ENCODE data around the gene SCN2B. TPM values are rescaled to one million over a fixed set of nuclear protein-coding genes. Genes with fewer than 3 reads are reported as not detected.

Gene SCN2B
- total RNA-seq, 2 donors from 2014 or later = 0.07 TPM; not detected in 1

- Histone ChIP-seq H3K4me3 (no peak overlapping the region), H3K27ac (no peak overlapping the region), H3K9me3 (no peaks in the 10 kb centered on the region), H3K36me3 (no peaks in the 10 kb centered on the region), H3K4me1 (ENCODE audit: control insufficient read depth in 1 of 2, low read depth in 2 of 2) (peaks cover 0 to 4% of the 10 kb centered on the region in 2 donors), H3K27me3 (replicated peaks; ENCODE audit: insufficient read depth) (no peaks in the 10 kb centered on the region)
- TF ChIP-seq, protein P1, sequence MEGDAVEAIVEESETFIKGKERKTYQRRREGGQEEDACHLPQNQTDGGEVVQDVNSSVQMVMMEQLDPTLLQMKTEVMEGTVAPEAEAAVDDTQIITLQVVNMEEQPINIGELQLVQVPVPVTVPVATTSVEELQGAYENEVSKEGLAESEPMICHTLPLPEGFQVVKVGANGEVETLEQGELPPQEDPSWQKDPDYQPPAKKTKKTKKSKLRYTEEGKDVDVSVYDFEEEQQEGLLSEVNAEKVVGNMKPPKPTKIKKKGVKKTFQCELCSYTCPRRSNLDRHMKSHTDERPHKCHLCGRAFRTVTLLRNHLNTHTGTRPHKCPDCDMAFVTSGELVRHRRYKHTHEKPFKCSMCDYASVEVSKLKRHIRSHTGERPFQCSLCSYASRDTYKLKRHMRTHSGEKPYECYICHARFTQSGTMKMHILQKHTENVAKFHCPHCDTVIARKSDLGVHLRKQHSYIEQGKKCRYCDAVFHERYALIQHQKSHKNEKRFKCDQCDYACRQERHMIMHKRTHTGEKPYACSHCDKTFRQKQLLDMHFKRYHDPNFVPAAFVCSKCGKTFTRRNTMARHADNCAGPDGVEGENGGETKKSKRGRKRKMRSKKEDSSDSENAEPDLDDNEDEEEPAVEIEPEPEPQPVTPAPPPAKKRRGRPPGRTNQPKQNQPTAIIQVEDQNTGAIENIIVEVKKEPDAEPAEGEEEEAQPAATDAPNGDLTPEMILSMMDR (IDR thresholded peaks at IDR 0.05) = no peak
- ATAC-seq (ENCODE audit: insufficient number of reproducible peaks, low FRiP score, low read depth) (no peak), DNase-seq (ENCODE audit: low spot score) (no peak)
These were observed 45.0 kb upstream of the SCN2B start for GRCh38 chr11:118221419-118221818.

GRCh38 chr11:118219732-118220131 lies 43.3 kb upstream of the SCN2B start:
- Histone ChIP-seq H3K36me3 (no peaks in the 10 kb centered on the region), H3K27ac (no peak overlapping the region), H3K4me3 (no peak overlapping the region), H3K9me3 (no peaks in the 10 kb centered on the region), H3K27me3 (replicated peaks; ENCODE audit: insufficient read depth) (no peaks in the 10 kb centered on the region), H3K4me1 (ENCODE audit: control insufficient read depth in 1 of 2, low read depth in 2 of 2) (no peaks in the 10 kb centered on the region)
- ATAC-seq (ENCODE audit: insufficient number of reproducible peaks, low FRiP score, low read depth) = no peak
- no peak for DNase-seq (ENCODE audit: low spot score)
- TF ChIP-seq, protein P1 (IDR thresholded peaks at IDR 0.05) = no peak

DNA sequence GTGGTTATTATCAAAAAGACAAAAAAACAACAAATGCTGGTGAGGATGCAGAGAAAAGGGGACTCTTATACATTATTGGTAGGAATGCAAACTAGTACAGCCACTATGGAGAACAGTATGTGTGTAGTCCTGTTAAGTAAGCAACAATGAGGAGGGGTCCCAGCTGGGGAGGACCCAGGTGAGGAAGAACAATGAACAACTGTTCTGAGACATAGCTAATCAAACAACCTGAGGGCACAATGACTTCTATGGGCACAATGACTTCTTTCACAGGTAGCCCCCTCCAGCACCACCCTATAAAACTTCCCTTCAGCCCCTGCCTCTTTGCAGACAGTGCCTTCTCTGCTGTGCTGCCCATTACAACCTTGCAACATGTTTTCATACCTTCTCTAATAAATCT lies 42.8 kb upstream of the SCN2B start:
- H3K27me3 ChIP-seq (replicated peaks; ENCODE audit: insufficient read depth) = no peaks in the 10 kb centered on the region
- no peak overlapping the region for H3K4me3 ChIP-seq
- no peaks in the 10 kb centered on the region for H3K36me3 ChIP-seq
- no peak for ATAC-seq (ENCODE audit: insufficient number of reproducible peaks, low FRiP score, low read depth)
- no peak overlapping the region for H3K27ac ChIP-seq
- TF ChIP-seq, protein P1 (IDR thresholded peaks at IDR 0.05) = no peak
- H3K4me1 ChIP-seq (ENCODE audit: control insufficient read depth in 1 of 2, low read depth in 2 of 2) = no peaks in the 10 kb centered on the region
- H3K9me3 ChIP-seq = no peaks in the 10 kb centered on the region
- no peak for DNase-seq (ENCODE audit: low spot score)

GRCh38 chr11:118217575-118217974 lies 41.1 kb upstream of the SCN2B start:
- TF ChIP-seq, protein P1 (IDR thresholded peaks at IDR 0.05) = no peak
- Histone ChIP-seq H3K4me3 (no peak overlapping the region), H3K36me3 (no peaks in the 10 kb centered on the region), H3K9me3 (no peaks in the 10 kb centered on the region), H3K27ac (no peak overlapping the region), H3K27me3 (replicated peaks; ENCODE audit: insufficient read depth) (no peaks in the 10 kb centered on the region), H3K4me1 (ENCODE audit: control insufficient read depth in 1 of 2, low read depth in 2 of 2) (peaks cover 0 to 3% of the 10 kb centered on the region in 2 donors)
- ATAC-seq (ENCODE audit: insufficient number of reproducible peaks, low FRiP score, low read depth) (no peak), DNase-seq (ENCODE audit: low spot score) (no peak)

DNA sequence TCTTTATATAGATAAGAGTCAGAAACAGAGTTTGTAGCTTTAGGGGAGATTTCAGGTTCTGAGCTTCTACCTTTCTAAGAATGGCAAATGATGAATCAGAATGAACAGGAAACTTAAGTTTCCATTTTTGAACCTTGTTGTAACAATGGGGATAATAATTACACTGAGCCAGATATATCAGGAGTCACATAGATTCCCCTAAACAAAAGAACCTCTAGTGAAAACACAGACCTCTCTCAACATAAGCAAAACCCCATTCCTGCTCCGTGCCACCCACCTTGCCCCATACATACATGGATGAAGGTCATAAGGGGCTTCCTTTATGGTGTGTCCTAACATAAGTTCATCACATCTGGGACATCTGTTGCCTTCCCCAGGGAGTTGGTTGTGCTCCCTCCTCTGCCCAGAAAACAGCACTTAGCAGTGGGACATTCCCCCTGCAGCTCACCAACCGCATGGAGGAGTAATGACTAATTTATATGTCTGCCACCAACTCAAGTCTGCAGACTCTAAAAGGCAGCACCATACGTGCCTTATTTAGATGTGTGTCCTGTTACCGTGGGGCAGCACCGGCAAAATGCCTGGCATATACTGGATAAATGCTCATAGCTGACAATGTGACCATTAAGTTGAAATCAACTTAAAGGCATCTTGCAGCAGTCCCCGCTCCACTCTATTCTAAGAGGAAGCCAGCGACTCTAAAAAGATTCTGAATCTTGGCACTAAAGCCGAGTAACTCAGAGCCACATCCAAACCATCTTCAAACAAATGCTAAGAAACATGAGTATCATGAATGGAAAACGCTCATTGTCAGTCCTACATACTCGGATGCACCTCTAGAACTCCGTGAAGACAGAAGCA lies 40.4 kb upstream of the SCN2B start:
- TF ChIP-seq, protein P1 (IDR thresholded peaks at IDR 0.05) = no peak
- H3K4me3 ChIP-seq = peak overlapping the region; percentile 11
- no peak overlapping the region for H3K27ac ChIP-seq
- no peak for ATAC-seq (ENCODE audit: insufficient number of reproducible peaks, low FRiP score, low read depth)
- H3K27me3 ChIP-seq (replicated peaks; ENCODE audit: insufficient read depth) = no peaks in the 10 kb centered on the region
- DNase-seq (ENCODE audit: low spot score) = no peak
- peaks cover 0 to 3% of the 10 kb centered on the region in 2 donors for H3K4me1 ChIP-seq (ENCODE audit: control insufficient read depth in 1 of 2, low read depth in 2 of 2)
- no peaks in the 10 kb centered on the region for H3K36me3 ChIP-seq
- H3K9me3 ChIP-seq = no peaks in the 10 kb centered on the region
